Measurements from ENCODE around the gene KRT33A. TPM values are rescaled to one million over a fixed set of nuclear protein-coding genes. Genes with fewer than 3 reads are reported as not detected.

Gene KRT33A
- total RNA-seq, 2 experiments from 2014 or later, result not detected

DNA sequence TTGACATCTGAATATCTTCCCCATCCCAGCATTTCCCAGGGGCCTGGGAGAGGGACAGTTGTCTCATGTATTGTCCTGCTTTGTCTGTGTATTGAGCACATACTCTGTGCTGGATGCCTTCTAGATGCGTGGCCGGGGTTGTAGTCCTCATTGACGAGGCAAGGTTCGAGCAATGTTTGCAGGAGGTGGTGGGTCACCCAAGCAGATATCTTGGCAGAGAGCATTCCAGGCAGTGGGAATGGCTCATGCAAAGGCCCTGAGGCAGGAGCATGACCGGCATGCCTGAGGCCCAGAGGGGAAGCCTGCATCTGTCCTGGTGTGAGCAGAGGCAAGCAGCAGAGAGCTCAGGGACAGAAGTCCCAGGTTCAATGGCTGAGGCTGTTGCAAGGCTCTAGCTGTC, 17.5 kb downstream of the KRT33A start:
- ChIA-PET POLR2A (interaction anchor here (2.1 kb wide), 1 partner anchor 25 kb away, joined by 6 read pairs; no protein-coding TSS in a partner anchor), CTCF (interaction anchor here (2.5 kb wide), 1 partner anchor 11 kb away, joined by 10 read pairs; no protein-coding TSS in a partner anchor)
- ATAC-seq (ENCODE audit: poor library complexity) (no peak), DNase-seq (no peak)
- peaks cover 61% of the 10 kb centered on the region for H3K4me1 ChIP-seq (ENCODE audit: insufficient read depth, low read length)
- no peak overlapping the region for H3K27ac ChIP-seq (ENCODE audit: low read depth in 1 of 2, low read length in 2 of 2)
- Mint-ChIP-seq H3K27me3 (no peaks in the 10 kb centered on the region), H3K36me3 (ENCODE audit: low read depth) (no peaks in the 10 kb centered on the region), H3K9me3 (no peaks in the 10 kb centered on the region), H3K4me1 (ENCODE audit: low read depth) (peaks cover 58% of the 10 kb centered on the region), H3K27ac (peak overlapping the region; percentile 94), H3K4me3 (no peak overlapping the region)
- no peak overlapping the region for H3K4me3 ChIP-seq (ENCODE audit: low read length)
- H3K36me3 ChIP-seq (ENCODE audit: insufficient read depth, low read length), result no peaks in the 10 kb centered on the region
- TF ChIP-seq, protein P1, sequence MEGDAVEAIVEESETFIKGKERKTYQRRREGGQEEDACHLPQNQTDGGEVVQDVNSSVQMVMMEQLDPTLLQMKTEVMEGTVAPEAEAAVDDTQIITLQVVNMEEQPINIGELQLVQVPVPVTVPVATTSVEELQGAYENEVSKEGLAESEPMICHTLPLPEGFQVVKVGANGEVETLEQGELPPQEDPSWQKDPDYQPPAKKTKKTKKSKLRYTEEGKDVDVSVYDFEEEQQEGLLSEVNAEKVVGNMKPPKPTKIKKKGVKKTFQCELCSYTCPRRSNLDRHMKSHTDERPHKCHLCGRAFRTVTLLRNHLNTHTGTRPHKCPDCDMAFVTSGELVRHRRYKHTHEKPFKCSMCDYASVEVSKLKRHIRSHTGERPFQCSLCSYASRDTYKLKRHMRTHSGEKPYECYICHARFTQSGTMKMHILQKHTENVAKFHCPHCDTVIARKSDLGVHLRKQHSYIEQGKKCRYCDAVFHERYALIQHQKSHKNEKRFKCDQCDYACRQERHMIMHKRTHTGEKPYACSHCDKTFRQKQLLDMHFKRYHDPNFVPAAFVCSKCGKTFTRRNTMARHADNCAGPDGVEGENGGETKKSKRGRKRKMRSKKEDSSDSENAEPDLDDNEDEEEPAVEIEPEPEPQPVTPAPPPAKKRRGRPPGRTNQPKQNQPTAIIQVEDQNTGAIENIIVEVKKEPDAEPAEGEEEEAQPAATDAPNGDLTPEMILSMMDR (IDR thresholded peaks at IDR 0.05), result no peak
- no peaks in the 10 kb centered on the region for H3K9me3 ChIP-seq (ENCODE audit: control insufficient read depth in 1 of 2, insufficient read depth in 1 of 2, low read length in 2 of 2)
- intact Hi-C loops (cut with DNase I, micrococcal nuclease), result no loop called here
- H3K27me3 ChIP-seq (ENCODE audit: control insufficient read depth in 1 of 2, insufficient read depth in 2 of 2, low read length in 2 of 2), result no peaks in the 10 kb centered on the region

DNA sequence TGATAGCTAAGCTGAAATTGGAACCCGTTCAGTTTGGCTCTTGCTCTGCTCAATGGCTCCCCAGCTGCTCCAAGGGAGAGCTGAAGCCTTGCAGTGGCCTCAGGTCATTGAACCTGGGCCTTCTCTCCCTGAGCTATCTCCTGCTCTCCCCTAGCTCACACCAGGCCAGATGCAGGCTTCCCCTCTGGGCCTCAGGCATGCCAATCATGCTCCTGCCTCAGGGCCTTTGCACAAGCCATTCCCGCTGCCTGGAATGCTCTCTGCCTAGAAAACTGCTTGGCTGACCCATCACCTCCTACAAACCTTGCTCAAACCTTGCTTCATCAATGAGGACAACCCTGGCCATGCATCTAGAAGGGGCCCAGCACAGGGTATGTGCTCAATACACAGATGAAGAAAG, 18.4 kb downstream of the KRT33A start:
- Mint-ChIP-seq H3K4me3 (no peak overlapping the region), H3K4me1 (ENCODE audit: low read depth) (peaks cover 52% of the 10 kb centered on the region), H3K36me3 (ENCODE audit: low read depth) (no peaks in the 10 kb centered on the region), H3K27me3 (no peaks in the 10 kb centered on the region), H3K27ac (no peak overlapping the region), H3K9me3 (no peaks in the 10 kb centered on the region)
- no peaks in the 10 kb centered on the region for H3K27me3 ChIP-seq (ENCODE audit: control insufficient read depth in 1 of 2, insufficient read depth in 2 of 2, low read length in 2 of 2)
- ATAC-seq (ENCODE audit: poor library complexity) (no peak), DNase-seq (no peak)
- TF ChIP-seq, protein P1 (IDR thresholded peaks at IDR 0.05), result no peak
- intact Hi-C loops (cut with DNase I, micrococcal nuclease), result no loop called here
- ChIA-PET POLR2A (interaction anchor here (1.4 to 1.5 kb wide), 2 partner anchors 8 to 10 kb away, joined by 3 to 5 read pairs; no protein-coding TSS in a partner anchor), CTCF (no interaction called here)
- no peaks in the 10 kb centered on the region for H3K36me3 ChIP-seq (ENCODE audit: insufficient read depth, low read length)
- H3K27ac ChIP-seq (ENCODE audit: low read depth in 1 of 2, low read length in 2 of 2), result no peak overlapping the region
- peaks cover 65% of the 10 kb centered on the region for H3K4me1 ChIP-seq (ENCODE audit: insufficient read depth, low read length)
- no peaks in the 10 kb centered on the region for H3K9me3 ChIP-seq (ENCODE audit: control insufficient read depth in 1 of 2, insufficient read depth in 1 of 2, low read length in 2 of 2)
- no peak overlapping the region for H3K4me3 ChIP-seq (ENCODE audit: low read length)

DNA sequence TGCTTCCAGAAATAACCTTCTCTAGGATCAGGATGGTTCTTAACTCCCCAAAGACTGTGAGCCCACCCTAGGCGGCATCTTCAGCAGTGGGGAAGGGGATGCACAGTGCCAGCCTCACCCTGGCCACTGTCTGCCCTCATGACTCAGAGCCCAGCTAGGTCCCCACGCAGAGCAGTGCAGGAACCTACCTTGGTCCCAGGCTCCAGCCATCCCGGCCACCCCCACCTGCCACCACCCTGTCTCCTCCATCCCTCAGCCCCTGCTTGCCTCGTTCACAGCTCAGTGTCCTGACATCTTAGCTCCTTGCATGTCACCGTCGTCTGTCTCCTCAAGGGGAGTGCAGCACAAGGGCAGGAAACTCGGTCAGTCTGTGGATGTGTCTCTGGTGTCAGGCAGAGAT, 19.0 kb downstream of the KRT33A start:
- ChIA-PET CTCF (interaction anchor here (1.3 kb wide), 1 partner anchor 10 kb away, joined by 6 read pairs; no protein-coding TSS in a partner anchor), POLR2A (interaction anchor here (1.4 to 1.5 kb wide), 2 partner anchors 9 kb away, joined by 3 to 5 read pairs; no protein-coding TSS in a partner anchor)
- H3K27ac Mint-ChIP-seq, result no peak overlapping the region
- no peak overlapping the region for H3K4me3 Mint-ChIP-seq
- DNase-seq (no peak), ATAC-seq (ENCODE audit: poor library complexity) (no peak)
- H3K4me1 Mint-ChIP-seq (ENCODE audit: low read depth), result peaks cover 57% of the 10 kb centered on the region
- no peaks in the 10 kb centered on the region for H3K36me3 Mint-ChIP-seq (ENCODE audit: low read depth)
- no peaks in the 10 kb centered on the region for H3K9me3 ChIP-seq (ENCODE audit: control insufficient read depth in 1 of 2, insufficient read depth in 1 of 2, low read length in 2 of 2)
- H3K4me1 ChIP-seq (ENCODE audit: insufficient read depth, low read length), result peaks cover 65% of the 10 kb centered on the region
- intact Hi-C loops (cut with DNase I, micrococcal nuclease), result no loop called here
- H3K36me3 ChIP-seq (ENCODE audit: insufficient read depth, low read length), result no peaks in the 10 kb centered on the region
- no peak overlapping the region for H3K4me3 ChIP-seq (ENCODE audit: low read length)
- H3K27me3 ChIP-seq (ENCODE audit: control insufficient read depth in 1 of 2, insufficient read depth in 2 of 2, low read length in 2 of 2), result no peaks in the 10 kb centered on the region
- H3K9me3 Mint-ChIP-seq, result no peaks in the 10 kb centered on the region
- TF ChIP-seq, protein P1 (IDR thresholded peaks at IDR 0.05), result no peak
- H3K27ac ChIP-seq (ENCODE audit: low read depth in 1 of 2, low read length in 2 of 2), result no peak overlapping the region
- H3K27me3 Mint-ChIP-seq, result no peaks in the 10 kb centered on the region

Data from CD4-positive, alpha-beta T cell (primary cell).